HepG2 (cell line): Measurements from ENCODE around the gene RRBP1. TPM values are rescaled to one million over a fixed set of nuclear protein-coding genes. Genes with fewer than 3 reads are reported as not detected.

Experiments
- CBX2 ChIP-seq, 2 experiments: fragments of 200-600 bp in 1 of 2; sonication (generic); formaldehyde crosslinking in 1 of 2; IDR thresholded peaks; 2 replicates each; pipeline versions ENCODE4 v1.7.0 to v1.8.1; 2018 to 2022; ENCODE audit warnings: low read depth in 2 of 2, low read length in 1 of 2, mild to moderate bottlenecking in 1 of 2, missing genetic modification reagents in 1 of 2
- KLF12 ChIP-seq: sonication (generic); formaldehyde crosslinking; IDR thresholded peaks from 2 replicates; pipeline ENCODE4 v1.4.0; 2020; ENCODE audit warnings: missing genetic modification reagents, borderline replicate concordance
- MBD4 ChIP-seq: IDR thresholded peaks from 2 replicates; pipeline ENCODE4 v1.6.1; 2012; ENCODE audit warnings: low read length, inconsistent platforms, borderline replicate concordance
- MZF1 ChIP-seq: sonication (generic); formaldehyde crosslinking; IDR thresholded peaks from 2 replicates; pipeline ENCODE4 v1.8.1; 2023; ENCODE audit warnings: mild to moderate bottlenecking, missing genetic modification reagents, borderline replicate concordance
- NFKBIZ ChIP-seq: IDR thresholded peaks from 2 replicates; pipeline ENCODE4 v1.6.1; 2018; ENCODE audit warnings: missing genetic modification reagents, missing compliant biosample characterization
- REL ChIP-seq: sonication (generic); formaldehyde crosslinking; conservative IDR thresholded peaks from 2 replicates; pipeline ENCODE4 v1.8.0; 2022; ENCODE audit warnings: mild to moderate bottlenecking, missing genetic modification reagents, moderate library complexity
- SMARCC2 ChIP-seq: fragments of 450-650 bp; IDR thresholded peaks from 2 replicates; pipeline ENCODE4 v1.6.1; 2017; ENCODE audit warnings: antibody characterized with exemption, mild to moderate bottlenecking
- SNAPC2 ChIP-seq: sonication (generic); formaldehyde crosslinking; IDR thresholded peaks from 2 replicates; pipeline ENCODE4 v1.8.1; 2022; ENCODE audit warnings: mild to moderate bottlenecking, missing genetic modification reagents
- SP4 ChIP-seq: sonication (generic); formaldehyde crosslinking; IDR thresholded peaks from 2 replicates; pipeline ENCODE4 v1.8.1; 2023; ENCODE audit warnings: mild to moderate bottlenecking, missing genetic modification reagents
- TARDBP ChIP-seq: sonication (generic); formaldehyde crosslinking; IDR thresholded peaks from 2 replicates; pipeline ENCODE4 v1.8.0; 2022; ENCODE audit warnings: mild to moderate bottlenecking, missing genetic modification reagents
- ZBTB21 ChIP-seq: sonication (generic); formaldehyde crosslinking; IDR thresholded peaks from 2 replicates; pipeline ENCODE4 v1.4.0; 2020; ENCODE audit warnings: missing genetic modification reagents
- ZNF333 ChIP-seq: sonication (generic); formaldehyde crosslinking; IDR thresholded peaks from 2 replicates; pipeline ENCODE4 v1.4.0; 2020; ENCODE audit warnings: mild to moderate bottlenecking, missing genetic modification reagents, borderline replicate concordance
- ZNF441 ChIP-seq: sonication (generic); formaldehyde crosslinking; IDR thresholded peaks from 2 replicates; pipeline ENCODE4 v1.7.0; 2021; ENCODE audit warnings: missing genetic modification reagents, borderline replicate concordance
- ZNF530 ChIP-seq: sonication (generic); formaldehyde crosslinking; IDR thresholded peaks from 2 replicates; pipeline ENCODE4 v1.5.0; 2020; ENCODE audit warnings: low read depth, mild to moderate bottlenecking, missing genetic modification reagents
- ZNF567 ChIP-seq: sonication (generic); formaldehyde crosslinking; IDR thresholded peaks from 2 replicates; pipeline ENCODE4 v1.8.1; 2023; ENCODE audit warnings: mild to moderate bottlenecking, missing genetic modification reagents, borderline replicate concordance
- ZNF773 ChIP-seq: sonication (generic); formaldehyde crosslinking; IDR thresholded peaks from 2 replicates; pipeline ENCODE4 v1.4.0; 2020; ENCODE audit warnings: missing genetic modification reagents, borderline replicate concordance
- polyA plus RNA-seq, 8 experiments: library from polyadenylated mRNA; depleted of rRNA in 3 of 8; stranded (reverse) in 7 of 8; unstranded in 1 of 8; fragments of >200 nt; fragmentation: Illumina TruSeq in 4 of 8; extraction: Trizol in 4 of 8; gene quantifications; 2 replicates each; pipeline versions ENCODE4 v1.2.1 to v1.2.3, GENCODE V29; 2011 to 2016; ENCODE audit warnings: low read depth in 4 of 8, missing spikeins in 1 of 8, mixed read lengths in 1 of 8; ENCODE audit not compliant: insufficient read depth in 1 of 8
- total RNA-seq, 5 experiments: library from RNA; depleted of rRNA; stranded (reverse); fragments of >200 nt; fragmentation: Illumina TruSeq; extraction: Trizol; gene quantifications; 2 replicates each; pipeline ENCODE4 v1.2.3, GENCODE V29; 2016; ENCODE audit warnings: low read depth in 1 of 5
- TF ChIP-seq, protein P1 (sequence below): IDR thresholded peaks from 2 replicates; pipeline ENCODE4 v1.6.1; 2016; ENCODE audit warnings: missing biosample characterization, missing genetic modification reagents, low read depth
- TF ChIP-seq, protein P2 (sequence below): sonication (generic); formaldehyde crosslinking; IDR thresholded peaks from 2 replicates; pipeline ENCODE4 v1.5.0; 2020; ENCODE audit warnings: missing genetic modification reagents
- TF ChIP-seq, protein P3 (sequence below): sonication (generic); formaldehyde crosslinking; IDR thresholded peaks from 2 replicates; pipeline ENCODE4 v1.4.0; 2020; ENCODE audit warnings: mild to moderate bottlenecking, missing genetic modification reagents
- TF ChIP-seq, protein P4 (sequence below), 2 experiments: sonication (generic) in 1 of 2; formaldehyde crosslinking in 1 of 2; IDR thresholded peaks; 2 replicates each; pipeline versions ENCODE4 v1.5.1 to v1.6.1; 2011 to 2020; ENCODE audit warnings: borderline replicate concordance in 1 of 2, low read depth in 1 of 2, low read length in 1 of 2, mild to moderate bottlenecking in 1 of 2, missing genetic modification reagents in 1 of 2, moderate library complexity in 1 of 2

The RRBP1 gene
- total and polyA plus RNA-seq, 2 of the 13 experiments (the other 11 are each of a cell fraction or from before 2014, with no cell fraction given), result 150 to 222 TPM

DNA sequence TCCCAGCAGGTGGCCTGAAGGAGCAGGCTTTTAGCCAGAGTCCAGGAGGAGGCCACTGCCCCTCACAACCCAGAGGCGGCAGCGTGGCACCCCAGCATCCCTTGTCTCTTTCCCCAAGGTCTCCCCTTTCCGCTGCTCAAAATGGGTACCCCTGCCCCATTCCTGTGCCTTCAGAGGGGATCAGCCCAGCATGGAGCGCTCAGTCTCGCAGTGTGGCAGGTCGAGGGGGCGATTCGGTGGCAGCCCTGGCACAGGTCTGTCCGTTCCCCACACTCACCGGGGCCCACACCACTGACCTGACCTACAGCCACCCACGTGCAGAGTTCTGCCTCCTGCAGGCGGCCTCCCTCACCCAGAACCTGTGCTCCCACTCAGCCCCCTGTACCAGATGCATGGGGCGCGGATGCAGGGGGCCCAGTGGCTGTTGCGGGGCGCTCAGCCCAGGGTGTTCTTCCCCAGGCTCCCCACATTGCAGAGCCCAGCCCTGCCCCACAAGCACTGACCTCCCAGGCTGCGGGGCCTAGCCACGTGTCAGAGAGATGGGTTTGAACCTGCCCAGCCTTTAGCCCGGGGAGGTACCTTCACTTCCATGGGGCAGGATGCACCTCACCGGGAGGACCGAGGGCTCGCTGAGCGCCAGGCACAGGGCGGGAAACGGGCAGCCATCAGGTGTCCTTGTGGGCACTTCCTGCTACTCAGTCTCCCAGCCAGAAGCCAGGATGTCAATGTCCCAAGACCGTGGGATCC lies 70.3 kb downstream of the RRBP1 start (continued):
- TF ChIP-seq MBD4 (no peak), SNAPC2 (CRISPR knock-in tag) (no peak), ZBTB21 (CRISPR knock-in tag) (no peak), KLF12 (CRISPR knock-in tag) (no peak), REL (CRISPR knock-in tag) (no peak), ZNF567 (CRISPR knock-in tag) (no peak), ZNF333 (0 out of 2 replicates have a peak, but pooled peaks have one; percentile 59), CBX2 (IDR thresholded peaks at IDR 0.05; ENCODE audit: low read depth, low read length) (no peak), CBX2 (CRISPR knock-in tag; IDR thresholded peaks at IDR 0.05; ENCODE audit: low read depth) (no peak), MZF1 (no peak), TARDBP (CRISPR knock-in tag) (0 out of 2 replicates have a peak, but pooled peaks have one; percentile 57), NFKBIZ (CRISPR knock-in tag) (no peak), SMARCC2 (no peak), SP4 (CRISPR knock-in tag) (no peak), ZNF773 (no peak), ZNF441 (CRISPR knock-in tag) (no peak), ZNF530 (CRISPR knock-in tag) (no peak)
- TF ChIP-seq, protein P1, sequence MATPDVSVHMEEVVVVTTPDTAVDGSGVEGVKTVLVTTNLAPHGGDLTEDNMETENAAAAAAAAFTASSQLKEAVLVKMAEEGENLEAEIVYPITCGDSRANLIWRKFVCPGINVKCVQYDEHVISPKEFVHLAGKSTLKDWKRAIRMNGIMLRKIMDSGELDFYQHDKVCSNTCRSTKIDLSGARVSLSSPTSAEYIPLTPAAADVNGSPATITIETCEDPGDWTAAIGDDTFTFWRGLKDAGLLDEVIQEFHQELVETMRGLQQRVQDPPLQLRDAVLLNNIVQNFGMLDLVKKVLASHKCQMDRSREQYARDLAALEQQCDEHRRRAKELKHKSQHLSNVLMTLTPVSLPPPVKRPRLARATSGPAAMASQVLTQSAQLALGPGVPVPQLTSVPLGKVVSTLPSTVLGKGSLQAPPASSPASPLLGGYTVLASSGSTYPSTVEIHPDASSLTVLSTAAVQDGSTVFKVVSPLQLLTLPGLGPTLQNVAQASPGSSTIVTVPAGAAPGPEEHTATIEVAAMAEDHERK, result no peak
- TF ChIP-seq, protein P2, sequence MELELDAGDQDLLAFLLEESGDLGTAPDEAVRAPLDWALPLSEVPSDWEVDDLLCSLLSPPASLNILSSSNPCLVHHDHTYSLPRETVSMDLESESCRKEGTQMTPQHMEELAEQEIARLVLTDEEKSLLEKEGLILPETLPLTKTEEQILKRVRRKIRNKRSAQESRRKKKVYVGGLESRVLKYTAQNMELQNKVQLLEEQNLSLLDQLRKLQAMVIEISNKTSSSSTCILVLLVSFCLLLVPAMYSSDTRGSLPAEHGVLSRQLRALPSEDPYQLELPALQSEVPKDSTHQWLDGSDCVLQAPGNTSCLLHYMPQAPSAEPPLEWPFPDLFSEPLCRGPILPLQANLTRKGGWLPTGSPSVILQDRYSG (CRISPR knock-in tag), result no peak
- TF ChIP-seq, protein P3, sequence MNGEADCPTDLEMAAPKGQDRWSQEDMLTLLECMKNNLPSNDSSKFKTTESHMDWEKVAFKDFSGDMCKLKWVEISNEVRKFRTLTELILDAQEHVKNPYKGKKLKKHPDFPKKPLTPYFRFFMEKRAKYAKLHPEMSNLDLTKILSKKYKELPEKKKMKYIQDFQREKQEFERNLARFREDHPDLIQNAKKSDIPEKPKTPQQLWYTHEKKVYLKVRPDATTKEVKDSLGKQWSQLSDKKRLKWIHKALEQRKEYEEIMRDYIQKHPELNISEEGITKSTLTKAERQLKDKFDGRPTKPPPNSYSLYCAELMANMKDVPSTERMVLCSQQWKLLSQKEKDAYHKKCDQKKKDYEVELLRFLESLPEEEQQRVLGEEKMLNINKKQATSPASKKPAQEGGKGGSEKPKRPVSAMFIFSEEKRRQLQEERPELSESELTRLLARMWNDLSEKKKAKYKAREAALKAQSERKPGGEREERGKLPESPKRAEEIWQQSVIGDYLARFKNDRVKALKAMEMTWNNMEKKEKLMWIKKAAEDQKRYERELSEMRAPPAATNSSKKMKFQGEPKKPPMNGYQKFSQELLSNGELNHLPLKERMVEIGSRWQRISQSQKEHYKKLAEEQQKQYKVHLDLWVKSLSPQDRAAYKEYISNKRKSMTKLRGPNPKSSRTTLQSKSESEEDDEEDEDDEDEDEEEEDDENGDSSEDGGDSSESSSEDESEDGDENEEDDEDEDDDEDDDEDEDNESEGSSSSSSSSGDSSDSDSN (CRISPR knock-in tag), result 0 out of 2 replicates have a peak, but pooled peaks have one; percentile 5
- TF ChIP-seq, protein P4, sequence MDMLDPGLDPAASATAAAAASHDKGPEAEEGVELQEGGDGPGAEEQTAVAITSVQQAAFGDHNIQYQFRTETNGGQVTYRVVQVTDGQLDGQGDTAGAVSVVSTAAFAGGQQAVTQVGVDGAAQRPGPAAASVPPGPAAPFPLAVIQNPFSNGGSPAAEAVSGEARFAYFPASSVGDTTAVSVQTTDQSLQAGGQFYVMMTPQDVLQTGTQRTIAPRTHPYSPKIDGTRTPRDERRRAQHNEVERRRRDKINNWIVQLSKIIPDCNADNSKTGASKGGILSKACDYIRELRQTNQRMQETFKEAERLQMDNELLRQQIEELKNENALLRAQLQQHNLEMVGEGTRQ (IDR thresholded peaks at IDR 0.05; ENCODE audit: low read depth, low read length), result no peak
- TF ChIP-seq, protein P4 (CRISPR knock-in tag; IDR thresholded peaks at IDR 0.05; ENCODE audit: borderline replicate concordance), result no peak
